ENCODE measurements around the gene DDX27.

The DDX27 gene

GRCh38 chr20:49293122-49293521 lies 73.9 kb downstream of the DDX27 start:
- Histone ChIP-seq H2BK5ac (ENCODE audit: low read length) (no peak overlapping the region), H2BK15ac (replicated peaks; ENCODE audit: low read depth) (no peak overlapping the region), H3K27ac (ENCODE audit: low read depth, low read length) (no peak overlapping the region), H2BK120ac (ENCODE audit: low read depth, low read length) (no peak overlapping the region), H2AK5ac (ENCODE audit: low read length) (no peak overlapping the region), H3K4me2 (ENCODE audit: low read length) (no peak overlapping the region), H3K4me3 (ENCODE audit: low read length) (no peak overlapping the region), H3K18ac (ENCODE audit: low read length) (no peak overlapping the region), H3K36me3 (ENCODE audit: control insufficient read depth, insufficient read depth, low read length) (peaks cover 12% of the 10 kb centered on the region), H4K8ac (ENCODE audit: low read depth, low read length) (no peak overlapping the region), H3K4me1 (ENCODE audit: control insufficient read depth, low read depth, low read length) (peaks cover 2% of the 10 kb centered on the region), H3K79me1 (ENCODE audit: low read length) (peaks cover 6% of the 10 kb centered on the region), H4K5ac (ENCODE audit: low read length) (no peak overlapping the region), H3K79me2 (ENCODE audit: control insufficient read depth, insufficient read depth, low read length) (peaks cover 8% of the 10 kb centered on the region), H3K4ac (ENCODE audit: low read depth, low read length) (no peak overlapping the region), H3K9ac (ENCODE audit: low read length) (no peak overlapping the region), H3K23ac (ENCODE audit: low read length) (no peak overlapping the region), H3K56ac (ENCODE audit: low read length) (no peak overlapping the region), H3K27me3 (ENCODE audit: insufficient read depth, low read length, poor library complexity) (no peaks in the 10 kb centered on the region)
- WGBS (ENCODE audit: extremely low coverage, insufficient coverage, low lambda C conversion rate) = no CpG with 5 or more reads among the region's 6 CpGs
- peak; percentile 21 for DNase-seq

Small RNAs within 50 kb of the gene (small RNA-seq; reads per million reads assigned to genes)
- gene SNORD12B (ENCODE audit: insufficient read depth) (7,818 reads per million, percentile 100 among the genes with 10 or more reads in this experiment), gene SNORD12C (ENCODE audit: insufficient read depth) (1,664 reads per million, percentile 99 among the genes with 10 or more reads in this experiment)

Measured in mesendoderm (in vitro differentiated cells).